GM18502 (cell line): ENCODE results near the gene CALM1.

Source experiments
- ATAC-seq: cut with Tn5 transposase; IDR thresholded peaks from one replicate; pipeline ENCODE4 v1.9.1; 2021; ENCODE audit warnings: mild to moderate bottlenecking; ENCODE audit not compliant: unreplicated experiment, poor library complexity

Gene CALM1

GRCh38 chr14:90406384-90406798, 9.6 kb downstream of the CALM1 start:
- no peak for ATAC-seq

- ATAC-seq, result no peak
Measured at GRCh38 chr14:90407230-90407629, 10.4 kb downstream of the CALM1 start.

GRCh38 chr14:90408713-90409112, 11.9 kb downstream of the CALM1 start:
- no peak for ATAC-seq

- no peak for ATAC-seq
Measured at GRCh38 chr14:90409209-90409730, 12.4 kb downstream of the CALM1 start.

GRCh38 chr14:90412058-90412457, 15.2 kb downstream of the CALM1 start:
- no peak for ATAC-seq

GRCh38 chr14:90416720-90417119, 19.9 kb downstream of the CALM1 start:
- ATAC-seq, result no peak

- no peak for ATAC-seq
Measured at GRCh38 chr14:90418053-90418452, 21.2 kb downstream of the CALM1 start.

GRCh38 chr14:90419200-90419599, 22.4 kb downstream of the CALM1 start:
- no peak for ATAC-seq

GRCh38 chr14:90421001-90421631, 24.3 kb downstream of the CALM1 start:
- ATAC-seq, result no peak

- ATAC-seq, result no peak
Measured at GRCh38 chr14:90421632-90422020, 24.8 kb downstream of the CALM1 start.

GRCh38 chr14:90423166-90423565, 26.3 kb downstream of the CALM1 start:
- no peak for ATAC-seq

GRCh38 chr14:90424075-90424474, 27.2 kb downstream of the CALM1 start:
- no peak for ATAC-seq

- ATAC-seq, result no peak
Measured at GRCh38 chr14:90424686-90425372, 28.0 kb downstream of the CALM1 start.

- ATAC-seq, result no peak
Measured at GRCh38 chr14:90425373-90425879, 28.6 kb downstream of the CALM1 start.

- no peak for ATAC-seq
Measured at GRCh38 chr14:90426031-90426540, 29.3 kb downstream of the CALM1 start.

GRCh38 chr14:90426663-90427062, 29.8 kb downstream of the CALM1 start:
- ATAC-seq, result no peak

- ATAC-seq, result no peak
Measured at GRCh38 chr14:90427848-90428426, 31.1 kb downstream of the CALM1 start.

- no peak for ATAC-seq
Measured at GRCh38 chr14:90428676-90429075, 31.8 kb downstream of the CALM1 start.

GRCh38 chr14:90429236-90429635, 32.4 kb downstream of the CALM1 start:
- no peak for ATAC-seq

GRCh38 chr14:90429754-90430153, 32.9 kb downstream of the CALM1 start:
- ATAC-seq, result no peak

GRCh38 chr14:90434370-90435020, 37.7 kb downstream of the CALM1 start:
- ATAC-seq, result no peak
